H1 (cell line): ENCODE results near the gene C11orf54. TPM values are rescaled to one million over a fixed set of nuclear protein-coding genes. Genes with fewer than 3 reads are reported as not detected.

ENCODE experiments used
- CTCF ChIA-PET: fragments of 300-600 bp; sonication (Branson Sonifier 250); formaldehyde crosslinking; loops from one replicate; lab custom pipeline; 2021; ENCODE audit not compliant: partially characterized antibody; lab: Charles Lee
- POLR2A ChIA-PET: fragments of 300-600 bp; sonication (Branson Sonifier 250); formaldehyde crosslinking; loops from one replicate; lab custom pipeline; 2021; ENCODE audit warnings: inconsistent platforms; ENCODE audit not compliant: partially characterized antibody; lab: Charles Lee
- DNase-seq, 2 experiments: peaks; one replicate each; pipeline versions ENCODE4 v3.0.0 to v3.0.0-alpha.2; 2010 to 2022; ENCODE audit warnings: low spot score in 2 of 2, low read depth in 1 of 2, mixed read lengths in 1 of 2
- FAIRE-seq: peaks from 2 replicates; lab custom pipeline; 2011; peaks lifted over from hg19 to GRCh38; lab: Jason Lieb, UNC
- H2AFZ ChIP-seq: 2 replicates; pipeline ENCODE4 v1.8.1; 2012; ENCODE audit warnings: low read length, inconsistent platforms
- H2AK5ac ChIP-seq: 2 replicates; pipeline ENCODE4 v1.6.1; 2013; ENCODE audit warnings: low read depth, low read length
- H2BK120ac ChIP-seq: replicated peaks from 2 replicates; pipeline ENCODE3; 2013; ENCODE audit warnings: low read depth, low read length, inconsistent platforms
- H2BK12ac ChIP-seq: 2 replicates; pipeline ENCODE4 v1.6.1; 2013; ENCODE audit warnings: low read depth, low read length
- H2BK15ac ChIP-seq: 2 replicates; pipeline ENCODE4 v1.6.1; 2013; ENCODE audit warnings: low read length
- H2BK20ac ChIP-seq: 2 replicates; pipeline ENCODE4 v1.6.1; 2013; ENCODE audit warnings: low read length
- H2BK5ac ChIP-seq: 2 replicates; pipeline ENCODE4 v1.6.1; 2013; ENCODE audit warnings: low read depth, low read length
- H3K14ac ChIP-seq: 2 replicates; pipeline ENCODE4 v1.6.1; 2013; ENCODE audit warnings: inconsistent platforms; ENCODE audit not compliant: insufficient read length
- H3K18ac ChIP-seq: 2 replicates; pipeline ENCODE4 v1.6.1; 2013; ENCODE audit warnings: low read length; ENCODE audit errors: extremely low read depth
- H3K23ac ChIP-seq: 2 replicates; pipeline ENCODE4 v1.6.1; 2013; ENCODE audit warnings: inconsistent platforms; ENCODE audit not compliant: insufficient read length
- H3K23me2 ChIP-seq: 2 replicates; pipeline ENCODE4 v1.6.1; 2013; ENCODE audit warnings: low read depth, low read length
- H3K27ac ChIP-seq: 2 replicates; pipeline ENCODE4 v1.6.1; 2011; ENCODE audit warnings: low read depth, low read length, inconsistent platforms
- H3K27me3 ChIP-seq, 4 experiments: replicated peaks in 1 of 4; 1 replicate in 1 of 4; 2 replicates in 3 of 4; pipeline versions ENCODE4 v1.6.1 to v1.8.1; 2011 to 2013; ENCODE audit warnings: low read length in 3 of 4, mild to moderate bottlenecking in 3 of 4, inconsistent platforms in 2 of 4, mixed read lengths in 2 of 4, moderate library complexity in 1 of 4; ENCODE audit not compliant: control insufficient read depth in 3 of 4, insufficient read depth in 3 of 4; ENCODE audit errors: extremely low read depth in 1 of 4
- H3K36me3 ChIP-seq, 4 experiments: 2 replicates each; pipeline versions ENCODE4 v1.6.1 to v1.8.1; 2011 to 2013; ENCODE audit warnings: mild to moderate bottlenecking in 4 of 4, low read length in 3 of 4, moderate library complexity in 2 of 4, control low read depth in 1 of 4, inconsistent platforms in 1 of 4; ENCODE audit not compliant: insufficient read depth in 4 of 4, control insufficient read depth in 2 of 4
- H3K4ac ChIP-seq: replicated peaks from 2 replicates; pipeline ENCODE3; 2013; ENCODE audit warnings: low read length, low read depth, mixed read lengths, inconsistent platforms; ENCODE audit not compliant: insufficient read length
- H3K4me1 ChIP-seq, 4 experiments: replicated peaks in 1 of 4; 1 replicate in 1 of 4; 2 replicates in 3 of 4; pipeline versions ENCODE4 v1.6.1 to v1.8.1; 2011 to 2013; ENCODE audit warnings: low read length in 3 of 4, inconsistent platforms in 2 of 4, mixed read lengths in 1 of 4; ENCODE audit not compliant: insufficient read depth in 4 of 4, control insufficient read depth in 3 of 4
- H3K4me2 ChIP-seq, 2 experiments: 2 replicates each; pipeline versions ENCODE4 v1.6.1 to v1.8.1; 2011 to 2013; ENCODE audit warnings: low read depth in 2 of 2, low read length in 2 of 2, control low read depth in 1 of 2, inconsistent platforms in 1 of 2, mild to moderate bottlenecking in 1 of 2; ENCODE audit not compliant: insufficient read depth in 1 of 2
- H3K4me3 ChIP-seq, 4 experiments: fragments of 200-600, 300-600 bp in 1 of 4; sonication (generic), shearing (Covaris generic), sonication (Bioruptor Twin) in 1 of 4; 2 replicates each; pipeline versions ENCODE4 v1.5.1 to v1.8.1; 2011 to 2016; ENCODE audit warnings: low read length in 4 of 4, low read depth in 3 of 4, control low read depth in 2 of 4, inconsistent platforms in 2 of 4, mild to moderate bottlenecking in 2 of 4, mixed read lengths in 1 of 4, moderate library complexity in 1 of 4; ENCODE audit not compliant: insufficient read depth in 2 of 4; ENCODE audit errors: extremely low read depth in 1 of 4
- H3K56ac ChIP-seq: replicated peaks from 2 replicates; pipeline ENCODE3; 2013; ENCODE audit warnings: low read depth, mild to moderate bottlenecking, mixed read lengths, low read length, inconsistent platforms; ENCODE audit not compliant: insufficient read length
- H3K79me1 ChIP-seq: 2 replicates; pipeline ENCODE4 v1.6.1; 2013; ENCODE audit warnings: low read depth, low read length, control low read depth
- H3K79me2 ChIP-seq, 2 experiments: 2 replicates each; pipeline versions ENCODE4 v1.6.1 to v1.8.1; 2012 to 2013; ENCODE audit warnings: low read length in 2 of 2, mild to moderate bottlenecking in 2 of 2, inconsistent platforms in 1 of 2; ENCODE audit not compliant: insufficient read depth in 2 of 2, control insufficient read depth in 1 of 2
- H3K9ac ChIP-seq, 4 experiments: replicated peaks in 1 of 4; 1 replicate in 1 of 4; 2 replicates in 3 of 4; pipeline versions ENCODE4 v1.6.1 to v1.8.1; 2011 to 2013; ENCODE audit warnings: low read depth in 3 of 4, low read length in 3 of 4, control low read depth in 2 of 4, mild to moderate bottlenecking in 2 of 4, moderate library complexity in 2 of 4, inconsistent platforms in 1 of 4; ENCODE audit errors: extremely low read depth in 1 of 4
- H3K9me3 ChIP-seq, 2 experiments: 2 replicates each; pipeline versions ENCODE4 v1.6.1 to v1.8.1; 2012 to 2013; ENCODE audit warnings: mild to moderate bottlenecking in 2 of 2, moderate library complexity in 2 of 2, control low read depth in 1 of 2, inconsistent platforms in 1 of 2, low read depth in 1 of 2, low read length in 1 of 2, mixed read lengths in 1 of 2; ENCODE audit not compliant: insufficient read depth in 2 of 2
- H4K20me1 ChIP-seq, 2 experiments: replicated peaks in 1 of 2; 2 replicates each; pipeline versions ENCODE3 to v1.8.1; 2011 to 2013; ENCODE audit warnings: inconsistent platforms in 2 of 2, low read length in 2 of 2, mild to moderate bottlenecking in 1 of 2; ENCODE audit not compliant: insufficient read depth in 2 of 2, control insufficient read depth in 1 of 2
- H4K5ac ChIP-seq: 2 replicates; pipeline ENCODE4 v1.6.1; 2013; ENCODE audit warnings: low read length, low read depth, mixed read lengths, inconsistent platforms; ENCODE audit not compliant: insufficient read length
- H4K8ac ChIP-seq: 2 replicates; pipeline ENCODE4 v1.8.0; 2013; ENCODE audit warnings: mild to moderate bottlenecking, moderate library complexity, low read length, inconsistent platforms; ENCODE audit not compliant: insufficient read depth; ENCODE audit errors: extremely low read depth
- H4K91ac ChIP-seq: replicated peaks from 2 replicates; pipeline ENCODE3; 2013; ENCODE audit warnings: low read length, mixed read lengths, inconsistent platforms; ENCODE audit not compliant: insufficient read length
- ASH2L ChIP-seq: fragments of 200-600, 300-600 bp; sonication (generic); IDR thresholded peaks from one replicate; pipeline ENCODE4 v1.7.1; 2017; ENCODE audit warnings: low read length
- CBX5 ChIP-seq: fragments of 300-800, 300-1000 bp; sonication (generic); IDR thresholded peaks from 2 replicates; pipeline ENCODE4 v1.7.1; 2016; ENCODE audit warnings: antibody characterized with exemption, low read length, low read depth
- CBX8 ChIP-seq: fragments of 300-800, 300-1000 bp; sonication (generic); IDR thresholded peaks from 2 replicates; pipeline ENCODE4 v1.7.1; 2016; ENCODE audit warnings: low read depth, low read length, borderline replicate concordance
- CREB1 ChIP-seq: IDR thresholded peaks from 2 replicates; pipeline ENCODE4 v1.6.1; 2012; ENCODE audit warnings: inconsistent platforms
- HDAC2 ChIP-seq, 2 experiments: fragments of 300-600 bp in 1 of 2; sonication (generic) in 1 of 2; IDR thresholded peaks; 2 replicates each; pipeline ENCODE4 v1.6.1; 2011 to 2012; ENCODE audit warnings: low read depth in 2 of 2, low read length in 2 of 2, mild to moderate bottlenecking in 2 of 2, moderate library complexity in 2 of 2, borderline replicate concordance in 1 of 2, inconsistent platforms in 1 of 2
- NRF1 ChIP-seq: IDR thresholded peaks from 2 replicates; pipeline ENCODE4 v1.6.1; 2011; ENCODE audit warnings: mild to moderate bottlenecking, low read depth, low read length, improper control_type of control experiment
- RXRA ChIP-seq: IDR thresholded peaks from 2 replicates; pipeline ENCODE4 v1.6.1; 2011; ENCODE audit warnings: low read depth, mild to moderate bottlenecking, low read length, moderate library complexity; ENCODE audit not compliant: insufficient read depth
- SIX5 ChIP-seq: IDR thresholded peaks from 2 replicates; pipeline ENCODE4 v1.6.1; 2011; ENCODE audit warnings: mild to moderate bottlenecking, low read depth, low read length
- WGBS, 2 experiments: shearing (Covaris generic) in 1 of 2; methylation state at CpG; one replicate each; pipeline versions ENCODE4 v1.1.6 to v1.1.7; 2013 to 2015; ENCODE audit warnings: low lambda C conversion rate in 2 of 2, mixed read lengths in 2 of 2, inconsistent platforms in 1 of 2, low coverage in 1 of 2, missing lambda C conversion rate in 1 of 2; ENCODE audit not compliant: insufficient replicate concordance in 2 of 2, insufficient coverage in 1 of 2, insufficient read length in 1 of 2; ENCODE audit errors: extremely low coverage in 1 of 2, missing lambda C conversion rate in 1 of 2; 5-methylcytosine and 5-hydroxymethylcytosine counted together
- polyA plus RNA-seq, 7 experiments: library from polyadenylated mRNA; depleted of rRNA in 3 of 7; stranded (reverse) in 5 of 7; unstranded in 2 of 7; fragments of >200 nt in 5 of 7; fragments of 200-250 nt in 2 of 7; gene quantifications; 1 replicate in 5 of 7; 2 replicates in 1 of 7; 4 replicates in 1 of 7; pipeline versions ENCODE4 v1.2.1 to v1.2.3, GENCODE V29; 2011 to 2013; ENCODE audit warnings: missing spikeins in 2 of 7, mixed read lengths in 2 of 7
- total RNA-seq: library from RNA; stranded (reverse); fragmentation: NEBNext Ultra II Directional; extraction: Animal tissue kit (Norgen Biotek cat#: 25700); gene quantifications from 2 replicates; pipeline ENCODE4 v1.2.1, GENCODE V29; 2021

C11orf54 gene
- total and polyA plus RNA-seq, 2 of the 8 experiments (the other 6 are each of a cell fraction or from before 2014, with no cell fraction given) = 14.7 to 24.5 TPM

DNA sequence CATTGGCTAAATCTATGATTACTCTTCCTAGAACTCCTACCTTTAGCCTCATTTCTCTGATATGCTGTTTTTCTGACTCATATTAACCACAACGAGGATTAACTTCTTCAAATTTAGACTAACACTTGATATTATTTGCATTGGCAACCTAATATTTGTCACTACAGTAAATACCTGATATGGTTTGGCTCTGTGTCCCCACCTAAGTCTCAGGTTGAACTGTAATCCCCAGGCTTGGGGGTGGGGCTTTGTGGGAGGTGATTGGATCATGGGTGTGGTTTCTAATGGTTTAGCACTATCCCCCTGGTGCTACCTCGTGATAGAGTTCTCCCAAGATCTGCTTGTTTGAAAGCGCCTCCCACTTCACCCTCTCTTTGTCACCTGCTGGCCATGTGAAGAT lies 25.5 kb downstream of the C11orf54 start:
- no peak overlapping the region for H3K4me3 ChIP-seq
- no peak overlapping the region for H3K14ac ChIP-seq
- no peak for TF ChIP-seq SIX5
- TF ChIP-seq NRF1 = no peak
- no peak for TF ChIP-seq CBX5
- TF ChIP-seq CREB1 = no peak
- TF ChIP-seq ASH2L = no peak
- TF ChIP-seq RXRA = no peak
- TF ChIP-seq HDAC2 (IDR thresholded peaks at IDR 0.05; ENCODE audit: borderline replicate concordance in 1 of 2, low read depth in 2 of 2, low read length in 2 of 2) = no peak
- TF ChIP-seq CBX8 = no peak
- no peak overlapping the region for H3K9ac ChIP-seq
- H4K91ac ChIP-seq = no peak overlapping the region
- 0 out of 4 replicates have a peak, but pooled peaks cover 0 to 3% of the 10 kb centered on the region in 2 experiments for H3K9me3 ChIP-seq
- H3K79me2 ChIP-seq = no peaks in the 10 kb centered on the region
- no peak overlapping the region for H3K27ac ChIP-seq
- no peak overlapping the region for H4K8ac ChIP-seq
- no peak overlapping the region for H2BK15ac ChIP-seq
- peaks cover 2% of the 10 kb centered on the region; the same call in 1 of the 2 replicates for H3K23me2 ChIP-seq
- no peak overlapping the region for H3K18ac ChIP-seq
- ChIA-PET POLR2A (interaction anchor here (5.0 to 9.4 kb wide), 2 partner anchors 15 to 27 kb away, joined by 41 to 88 read pairs; partner anchors contain the start of genes C11orf54, MED17 and TAF1D), CTCF (no interaction called here)
- no peaks in the 10 kb centered on the region for H3K79me1 ChIP-seq
- no peak overlapping the region for H3K4ac ChIP-seq
- no peak overlapping the region for H2BK120ac ChIP-seq
- H3K4me2 ChIP-seq = no peak overlapping the region
- no peak overlapping the region for H2BK20ac ChIP-seq
- H2BK5ac ChIP-seq = no peak overlapping the region
- H3K4me1 ChIP-seq = no peaks in the 10 kb centered on the region
- FAIRE-seq (no peak), DNase-seq (no peak)
- H4K20me1 ChIP-seq = no peaks in the 10 kb centered on the region
- no peak overlapping the region for H3K23ac ChIP-seq
- H3K56ac ChIP-seq = no peak overlapping the region
- peaks cover 0 to 11% (median 4%) of the 10 kb centered on the region in 4 experiments; a peak in 4 of 8 replicates for H3K36me3 ChIP-seq
- no peak overlapping the region for H2AK5ac ChIP-seq
- no peaks in the 10 kb centered on the region for H3K27me3 ChIP-seq
- no peak overlapping the region for H4K5ac ChIP-seq
- H2BK12ac ChIP-seq = no peak overlapping the region
- WGBS, 2 experiments = 86% methylated on average over 3 of the region's 3 CpGs; no CpG with 5 or more reads in 1 of the 2 experiments
- no peak overlapping the region for H2AFZ ChIP-seq
